Stimulated activated CD4-positive, alpha-beta T cell treated with anti-CD3 and anti-CD28 coated beads, Interleukin-1b, Interleukin-23, amount 100 ng/mL, for 1 hour (primary cell): Measurements from ENCODE around the gene G6PC2.
"Not testable (repeated sequence)": the region's sequence is repeated elsewhere in the genome, so short reads cannot be mapped to it uniquely, and the experiment has no call there.

ENCODE experiments used
- DNase-seq, 2 donors: peaks; one replicate each; pipeline ENCODE4 v3.0.0-alpha.2; 2020; ENCODE audit warnings: low read depth in 2 of 2

G6PC2 gene

GRCh38 chr2:168901003-168901402 lies at the start of gene G6PC2:
Gene G6PC2 (plus strand): TSS chr2:168901291. CDS start chr2:168901332, 41 bp downstream.
- no peak for DNase-seq

GRCh38 chr2:168851674-168852320 lies 49.3 kb upstream of the G6PC2 start:
- DNase-seq: no peak

GRCh38 chr2:168852481-168852880 lies 48.6 kb upstream of the G6PC2 start:
- no peak for DNase-seq

GRCh38 chr2:168853471-168853870 lies 47.6 kb upstream of the G6PC2 start:
- DNase-seq: no peak

- DNase-seq: no peak
Observed at GRCh38 chr2:168854651-168855050, 46.4 kb upstream of the G6PC2 start.

GRCh38 chr2:168855601-168856000 lies 45.5 kb upstream of the G6PC2 start:
- no peak for DNase-seq

GRCh38 chr2:168858146-168858545 lies 42.9 kb upstream of the G6PC2 start:
- no peak for DNase-seq

GRCh38 chr2:168867164-168867563 lies 33.9 kb upstream of the G6PC2 start:
- not testable (repeated sequence) for DNase-seq

- not testable (repeated sequence) for DNase-seq
Observed at GRCh38 chr2:168870369-168870768, 30.7 kb upstream of the G6PC2 start.

GRCh38 chr2:168870824-168871223 lies 30.3 kb upstream of the G6PC2 start:
- not testable (repeated sequence) for DNase-seq

- DNase-seq: no peak
Observed at GRCh38 chr2:168874368-168875054, 26.6 kb upstream of the G6PC2 start.

- not testable (repeated sequence) for DNase-seq
Observed at GRCh38 chr2:168882163-168882562, 18.9 kb upstream of the G6PC2 start.

- DNase-seq: no peak
Observed at GRCh38 chr2:168884975-168885374, 16.1 kb upstream of the G6PC2 start.

- DNase-seq: no peak
Observed at GRCh38 chr2:168889635-168890005, 11.5 kb upstream of the G6PC2 start.

GRCh38 chr2:168890006-168890782 lies 10.9 kb upstream of the G6PC2 start, which contains the start of gene SPC25:
Gene SPC25 (minus strand): TSS chr2:168890430. CDS start chr2:168889519, 911 bp downstream.
- DNase-seq: peak; percentile 57 to 73

- no peak for DNase-seq
Observed at GRCh38 chr2:168892327-168892726, 8.8 kb upstream of the G6PC2 start.

GRCh38 chr2:168894101-168894500 lies 7.0 kb upstream of the G6PC2 start:
- DNase-seq: no peak

GRCh38 chr2:168894720-168895119 lies 6.4 kb upstream of the G6PC2 start:
- DNase-seq: no peak

GRCh38 chr2:168895771-168896170 lies 5.3 kb upstream of the G6PC2 start:
- no peak for DNase-seq

GRCh38 chr2:168896783-168897182 lies 4.3 kb upstream of the G6PC2 start:
- no peak for DNase-seq

- DNase-seq: no peak
Observed at GRCh38 chr2:168897449-168897848, 3.6 kb upstream of the G6PC2 start.

GRCh38 chr2:168903888-168904287 lies 2.8 kb downstream of the G6PC2 start:
- no peak for DNase-seq

- no peak for DNase-seq
Observed at GRCh38 chr2:168904358-168904757, 3.3 kb downstream of the G6PC2 start.
